T follicular helper cell (primary cell): ENCODE measurements around the gene AKAP4.
A peak's percentile ranks its signal among the peaks of the same experiment; 100 is the strongest.

ENCODE experiments used
- DNase-seq: peaks from one replicate; pipeline ENCODE4 v3.0.0-alpha.2; 2020; ENCODE audit warnings: low read depth
- total RNA-seq, 2 experiments: gene quantifications; one replicate each; lab custom pipeline; 2026; lab: John Stamatoyannopoulos, UW

AKAP4 gene
- total RNA-seq, result 0 reads per million in 2 experiments

GRCh38 chrX:50200907-50201306 is at the start of gene AKAP4:
AKAP4 (minus strand) TSS chrX:50201007; CDS start chrX:50200889, 118 bp downstream.
- no peak for DNase-seq

GRCh38 chrX:50211510-50211909 is 10.7 kb upstream of the AKAP4 start:
- no peak for DNase-seq

GRCh38 chrX:50206753-50207152 is 5.9 kb upstream of the AKAP4 start:
- no peak for DNase-seq

GRCh38 chrX:50204364-50204899 is 3.6 kb upstream of the AKAP4 start, which contains the start of gene CCNB3:
CCNB3 (plus strand) TSS chrX:50204765; CDS start chrX:50285164, 80,399 bp downstream.
- DNase-seq, result peak; percentile 58

- DNase-seq, result no peak
These were observed 1.7 kb upstream of the AKAP4 start for GRCh38 chrX:50202539-50202938.

- DNase-seq, result no peak
These were observed 2.5 kb downstream of the AKAP4 start for GRCh38 chrX:50198348-50198747.

- DNase-seq, result no peak
These were observed 11.8 kb downstream of the AKAP4 start for GRCh38 chrX:50188859-50189600.

- no peak for DNase-seq
These were observed 16.9 kb downstream of the AKAP4 start for GRCh38 chrX:50183891-50184290.

- no peak for DNase-seq
These were observed 20.5 kb downstream of the AKAP4 start for GRCh38 chrX:50180073-50180940.

GRCh38 chrX:50169717-50170116 is 31.1 kb downstream of the AKAP4 start:
- DNase-seq, result no peak

GRCh38 chrX:50168241-50168687 is 32.5 kb downstream of the AKAP4 start:
- no peak for DNase-seq

- DNase-seq, result no peak
These were observed 33.4 kb downstream of the AKAP4 start for GRCh38 chrX:50167366-50167765.

- no peak for DNase-seq
These were observed 35.1 kb downstream of the AKAP4 start for GRCh38 chrX:50165727-50166126.

- DNase-seq, result no peak
These were observed 39.7 kb downstream of the AKAP4 start for GRCh38 chrX:50161127-50161526.

GRCh38 chrX:50158593-50158992 is 42.2 kb downstream of the AKAP4 start:
- DNase-seq, result no peak

GRCh38 chrX:50157545-50158135 is 43.2 kb downstream of the AKAP4 start:
- no peak for DNase-seq

GRCh38 chrX:50154429-50154828 is 46.4 kb downstream of the AKAP4 start:
- no peak for DNase-seq

GRCh38 chrX:50152456-50152855 is 48.4 kb downstream of the AKAP4 start:
- no peak for DNase-seq

- no peak for DNase-seq
These were observed 52.8 kb downstream of the AKAP4 start for GRCh38 chrX:50147972-50148371.
